ENCODE results near the gene XIST. TPM values are rescaled to one million over a fixed set of nuclear protein-coding genes. Genes with fewer than 3 reads are reported as not detected.
A peak's percentile ranks its signal among the peaks of the same experiment; 100 is the strongest.

Gene XIST
- total and polyA plus RNA-seq, 9 of the 15 experiments (the other 6 are each of a cell fraction or from before 2014, with no cell fraction given), result 22.4 to 160 (median 55.5) TPM

DNA sequence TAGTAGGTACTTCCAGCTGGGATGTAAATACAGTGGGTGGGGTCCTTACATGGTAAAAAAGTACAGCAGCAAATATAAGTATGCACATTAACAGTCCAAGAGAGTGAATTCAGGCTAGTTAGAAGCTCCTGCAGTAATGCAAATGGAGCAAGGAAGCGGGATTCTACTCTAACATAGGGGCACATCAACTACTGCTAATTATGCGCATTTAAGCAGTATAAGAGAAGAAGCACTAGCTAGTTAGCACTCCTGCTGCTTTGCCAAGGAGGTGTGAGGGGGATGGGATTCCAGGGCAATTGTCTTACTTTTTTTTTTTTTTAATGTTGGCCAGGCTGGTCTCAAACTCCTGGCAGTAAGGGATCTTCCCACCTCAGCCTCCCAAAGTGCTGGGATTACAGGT is 5.4 kb downstream of the XIST start (continued):
- TF ChIP-seq, protein P1, sequence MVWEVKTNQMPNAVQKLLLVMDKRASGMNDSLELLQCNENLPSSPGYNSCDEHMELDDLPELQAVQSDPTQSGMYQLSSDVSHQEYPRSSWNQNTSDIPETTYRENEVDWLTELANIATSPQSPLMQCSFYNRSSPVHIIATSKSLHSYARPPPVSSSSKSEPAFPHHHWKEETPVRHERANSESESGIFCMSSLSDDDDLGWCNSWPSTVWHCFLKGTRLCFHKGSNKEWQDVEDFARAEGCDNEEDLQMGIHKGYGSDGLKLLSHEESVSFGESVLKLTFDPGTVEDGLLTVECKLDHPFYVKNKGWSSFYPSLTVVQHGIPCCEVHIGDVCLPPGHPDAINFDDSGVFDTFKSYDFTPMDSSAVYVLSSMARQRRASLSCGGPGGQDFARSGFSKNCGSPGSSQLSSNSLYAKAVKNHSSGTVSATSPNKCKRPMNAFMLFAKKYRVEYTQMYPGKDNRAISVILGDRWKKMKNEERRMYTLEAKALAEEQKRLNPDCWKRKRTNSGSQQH (CRISPR knock-in tag; IDR thresholded peaks at IDR 0.05), result no peak
- no peak for TF ChIP-seq NCOA2 (IDR thresholded peaks at IDR 0.05; ENCODE audit: partially characterized antibody in 2 of 2)
- no peak for TF ChIP-seq ZNF76 (CRISPR knock-in tag; IDR thresholded peaks at IDR 0.05; ENCODE audit: borderline replicate concordance)
- TF ChIP-seq BCOR (IDR thresholded peaks at IDR 0.05), result no peak
- no peak for TF ChIP-seq FOXM1 (IDR thresholded peaks at IDR 0.05; ENCODE audit: low read depth)
- no peak for TF ChIP-seq FOXM1 (CRISPR knock-in tag; IDR thresholded peaks at IDR 0.05; ENCODE audit: low read depth)
- no peak for TF ChIP-seq NR1H2 (CRISPR knock-in tag; IDR thresholded peaks at IDR 0.05)
- no peak for TF ChIP-seq KDM2B (CRISPR knock-in tag; IDR thresholded peaks at IDR 0.05)
- TF ChIP-seq GABPA (tag; conservative IDR thresholded peaks at IDR 0.05; ENCODE audit: low read depth), result no peak
- TF ChIP-seq ADNP (tag; IDR thresholded peaks at IDR 0.05), result no peak
- no peak for TF ChIP-seq MTA1 (IDR thresholded peaks at IDR 0.05; ENCODE audit: borderline replicate concordance)

DNA sequence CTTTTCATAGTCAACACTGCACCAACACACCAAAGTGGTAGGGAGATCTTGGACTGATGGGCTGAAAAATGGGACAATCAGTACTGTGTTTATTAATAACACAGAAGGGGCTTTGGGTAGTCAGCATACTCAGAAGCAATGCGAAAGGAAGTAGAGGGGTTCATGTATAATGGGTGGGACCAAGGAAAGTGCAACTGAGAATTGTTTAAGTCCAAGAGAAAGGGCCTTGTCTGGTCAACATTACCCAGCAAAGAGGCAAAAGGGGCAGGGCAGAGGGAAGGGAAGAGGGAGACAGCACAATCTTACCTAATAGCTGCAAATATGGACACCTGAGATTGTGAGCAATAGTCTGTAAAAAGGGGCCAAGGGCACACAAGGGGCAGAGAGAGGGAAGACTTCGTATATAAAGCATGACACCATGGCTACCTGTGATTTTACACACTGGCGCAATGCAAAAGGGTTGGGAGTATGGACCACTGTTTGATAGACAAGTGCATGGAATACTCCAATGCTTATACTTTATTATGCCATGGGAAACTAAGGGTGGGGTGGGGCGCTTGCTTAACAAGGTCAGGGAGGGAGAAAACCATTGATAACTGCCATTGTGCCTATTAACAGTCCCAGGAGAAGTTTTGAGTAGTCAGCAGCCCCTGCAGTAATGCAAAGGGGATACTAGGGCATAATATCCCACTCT is 9.8 kb downstream of the XIST start:
- no peak overlapping the region for H3K27ac ChIP-seq (ENCODE audit: extremely low read depth, low read depth, low read length)
- BruUV-seq (replicated peaks), result no TSS peak
- ChIA-PET CTCF (ENCODE audit: low intra/inter-chr PET ratio) (no interaction called here), POLR2A (no interaction called here)
- intact Hi-C loops (cut with micrococcal nuclease), result no loop called here
- TF ChIP-seq RBFOX2 (IDR thresholded peaks at IDR 0.05; ENCODE audit: low read depth, low read length) (0 out of 2 replicates have a peak, but pooled peaks have one; percentile 11), DIDO1 (tag; IDR thresholded peaks at IDR 0.05; ENCODE audit: low read depth) (no peak)
- no peak overlapping the region for H3K9ac ChIP-seq (ENCODE audit: insufficient read depth in 1 of 2, low read depth in 2 of 2, low read length in 2 of 2)
- no peak for DNase-seq (ENCODE audit: extremely low read depth in 1 of 4, low spot score in 3 of 4)
- no peak for ATAC-seq
- no peak overlapping the region for H2AFZ ChIP-seq (ENCODE audit: low read depth, low read length)
- H4K20me1 ChIP-seq (replicated peaks; ENCODE audit: control insufficient read depth, insufficient read depth, low read length), result peaks cover 47% of the 10 kb centered on the region
- H3K9me1 ChIP-seq (ENCODE audit: control insufficient read depth, insufficient read depth, low read length), result peaks cover 3% of the 10 kb centered on the region
- no peaks in the 10 kb centered on the region; a peak in 1 of 5 replicates for H3K4me1 ChIP-seq (replicated peaks in 1 of 2; ENCODE audit: control insufficient read depth in 2 of 2, insufficient read depth in 2 of 2, low read length in 2 of 2)
- no peaks in the 10 kb centered on the region for H3K27me3 ChIP-seq (ENCODE audit: control insufficient read depth in 2 of 2, insufficient read depth in 2 of 2, low read length in 2 of 2)
- peaks cover 100% of the 10 kb centered on the region for H3K79me2 ChIP-seq (ENCODE audit: control insufficient read depth, insufficient read depth, low read length)
- no peak overlapping the region for H3K4me2 ChIP-seq (ENCODE audit: insufficient read depth, low read length)
- FAIRE-seq, result no peak
- H3K36me3 ChIP-seq (ENCODE audit: control insufficient read depth, insufficient read depth, low read length), result peaks cover 39% of the 10 kb centered on the region; the same call in 2 of the 3 replicates
- 39% methylated on average over 3 of the region's 4 CpGs for WGBS (ENCODE audit: insufficient coverage, low coverage, missing lambda C conversion rate)
- in situ Hi-C loops (cut with MboI), result no loop called here
- H3K4me3 ChIP-seq, result no peak overlapping the region
- H3K9me3 ChIP-seq (replicated peaks; ENCODE audit: control insufficient read depth, insufficient read depth, low read depth, low read length), result no peaks in the 10 kb centered on the region

Data from K562 (cell line).